HG02970 (cell line): ENCODE measurements around the gene CHAF1A.

ENCODE experiments used
- ATAC-seq: cut with Tn5 transposase; IDR thresholded peaks from one replicate; pipeline ENCODE4 v1.9.1; 2021; ENCODE audit warnings: mild to moderate bottlenecking, moderate library complexity, moderate number of reproducible peaks; ENCODE audit not compliant: unreplicated experiment, low FRiP score

The CHAF1A gene

GRCh38 chr19:4431808-4432674, 29.6 kb downstream of the CHAF1A start:
- no peak for ATAC-seq

GRCh38 chr19:4432918-4433506, 30.6 kb downstream of the CHAF1A start:
- ATAC-seq: no peak

- ATAC-seq: no peak
These were observed 32.0 kb downstream of the CHAF1A start for GRCh38 chr19:4434391-4434790.

GRCh38 chr19:4436231-4436630, 33.8 kb downstream of the CHAF1A start:
- ATAC-seq: no peak

- no peak for ATAC-seq
These were observed 34.7 kb downstream of the CHAF1A start for GRCh38 chr19:4437103-4437502.

GRCh38 chr19:4439243-4439642, 36.8 kb downstream of the CHAF1A start:
- ATAC-seq: no peak

GRCh38 chr19:4441994-4442818, 39.8 kb downstream of the CHAF1A start:
- no peak for ATAC-seq

GRCh38 chr19:4442819-4443146, 40.3 kb downstream of the CHAF1A start:
- no peak for ATAC-seq

GRCh38 chr19:4443188-4443587, 40.7 kb downstream of the CHAF1A start:
- no peak for ATAC-seq

- ATAC-seq: no peak
These were observed 41.7 kb downstream of the CHAF1A start for GRCh38 chr19:4443966-4444764.

GRCh38 chr19:4444765-4445741, 42.6 kb downstream of the CHAF1A start:
- ATAC-seq: no peak

- ATAC-seq: no peak
These were observed 43.7 kb downstream of the CHAF1A start for GRCh38 chr19:4445963-4446703.

- ATAC-seq: no peak
These were observed 44.3 kb downstream of the CHAF1A start for GRCh38 chr19:4446704-4447200.

- no peak for ATAC-seq
These were observed 45.1 kb downstream of the CHAF1A start for GRCh38 chr19:4447327-4448146.

GRCh38 chr19:4448147-4448985, 45.9 kb downstream of the CHAF1A start:
- no peak for ATAC-seq

GRCh38 chr19:4449022-4449638, 46.7 kb downstream of the CHAF1A start:
- no peak for ATAC-seq
